Smooth muscle cell (in vitro differentiated cells): Measurements from ENCODE around the gene KNG1. TPM values are rescaled to one million over a fixed set of nuclear protein-coding genes. Genes with fewer than 3 reads are reported as not detected.

ENCODE experiments used
- DNase-seq: peaks from one replicate; lab custom pipeline; 2025; ENCODE audit not compliant: unreplicated experiment; lab: John Stamatoyannopoulos, UW
- H2AFZ ChIP-seq: fragments of 200-600 bp; sonication (generic); 2 replicates; pipeline ENCODE4 v1.6.0; 2016; ENCODE audit warnings: antibody characterized with exemption, low read depth, mild to moderate bottlenecking
- H3F3A ChIP-seq: fragments of 200-600 bp; sonication (generic); 2 replicates; pipeline ENCODE4 v1.6.0; 2017; ENCODE audit warnings: antibody characterized with exemption, low read depth
- H3K27ac ChIP-seq: fragments of 200-600 bp; sonication (generic); 2 replicates; pipeline ENCODE4 v1.5.1; 2016; ENCODE audit warnings: low read depth, mild to moderate bottlenecking
- H3K27me3 ChIP-seq: fragments of 200-600 bp; sonication (generic); 2 replicates; pipeline ENCODE4 v1.6.1; 2016; ENCODE audit warnings: low read depth, mild to moderate bottlenecking
- H3K36me3 ChIP-seq: fragments of 200-600 bp; sonication (generic); 2 replicates; pipeline ENCODE4 v1.5.1; 2016; ENCODE audit warnings: low read depth
- H3K4me1 ChIP-seq: fragments of 200-600 bp; sonication (generic); 2 replicates; pipeline ENCODE4 v1.5.1; 2016; ENCODE audit warnings: low read depth
- H3K4me2 ChIP-seq: fragments of 200-600 bp; sonication (generic); 2 replicates; pipeline ENCODE4 v1.6.0; 2016; ENCODE audit warnings: mild to moderate bottlenecking
- H3K4me3 ChIP-seq: fragments of 200-600 bp; sonication (generic); 2 replicates; pipeline ENCODE4 v1.5.1; 2016; ENCODE audit warnings: mild to moderate bottlenecking
- H3K79me2 ChIP-seq: fragments of 200-600 bp; sonication (generic); 2 replicates; pipeline ENCODE4 v1.6.0; 2016; ENCODE audit warnings: low read depth, mild to moderate bottlenecking
- H3K9ac ChIP-seq: fragments of 200-600 bp; sonication (generic); 2 replicates; pipeline ENCODE4 v1.6.0; 2016; ENCODE audit warnings: low read depth
- H3K9me3 ChIP-seq: fragments of 200-600 bp; sonication (generic); replicated peaks from 2 replicates; pipeline ENCODE4 v1.5.1; 2016; ENCODE audit warnings: low read depth
- H4K20me1 ChIP-seq: fragments of 200-600 bp; sonication (generic); 2 replicates; pipeline ENCODE4 v1.6.0; 2016; ENCODE audit warnings: low read depth
- WGBS: methylation state at CpG from one replicate; pipeline ENCODE4 v1.1.7; 2016; ENCODE audit warnings: low lambda C conversion rate; 5-methylcytosine and 5-hydroxymethylcytosine counted together
- polyA plus RNA-seq: library from polyadenylated mRNA; unstranded; fragments of >200 nt; fragmentation: Nextera tagmentation; extraction: Ambion mirVana; gene quantifications from 2 replicates; pipeline ENCODE4 v1.2.1, GENCODE V29; 2016
- total RNA-seq: library from RNA; depleted of rRNA; stranded (reverse); fragments of >200 nt; gene quantifications from 2 replicates; pipeline ENCODE4 v1.2.3, GENCODE V29; 2014
- TF ChIP-seq, protein P1 (sequence below): fragments of 200-600 bp; sonication (generic); IDR thresholded peaks from 2 replicates; pipeline ENCODE4 v1.5.1; 2017; ENCODE audit warnings: borderline replicate concordance, mild to moderate bottlenecking, antibody characterized with exemption; ENCODE audit not compliant: insufficient read depth, poor library complexity, severe bottlenecking

KNG1 gene
- total and polyA plus RNA-seq, 2 experiments from 2014 or later = not detected

DNA sequence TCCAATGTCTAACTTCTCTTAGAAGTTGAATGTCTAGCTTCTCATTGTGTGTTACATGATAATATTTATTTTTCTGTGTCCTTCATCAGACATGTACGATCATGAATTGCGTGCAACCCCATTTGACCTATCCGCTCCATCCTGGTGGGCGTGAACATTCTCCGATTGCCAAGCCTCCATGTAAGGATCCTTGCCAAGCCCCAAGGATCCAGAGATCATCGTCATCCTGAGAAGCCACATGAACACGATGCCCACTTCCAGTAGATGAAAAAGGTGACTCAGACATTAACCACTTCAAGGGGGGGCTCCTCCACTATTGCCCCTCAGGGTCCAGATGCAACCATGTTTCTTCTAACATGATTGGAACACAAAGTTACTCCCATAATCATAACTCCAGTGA lies 25.5 kb upstream of the KNG1 start:
- DNase-seq = no peak
- H3K9ac ChIP-seq = no peak overlapping the region
- H3K9me3 ChIP-seq = no peaks in the 10 kb centered on the region
- H3K27me3 ChIP-seq = peaks cover 2% of the 10 kb centered on the region
- H3K36me3 ChIP-seq = no peaks in the 10 kb centered on the region
- H3F3A ChIP-seq = no peaks in the 10 kb centered on the region
- H3K27ac ChIP-seq = no peak overlapping the region
- H3K79me2 ChIP-seq = no peaks in the 10 kb centered on the region
- no peak overlapping the region for H2AFZ ChIP-seq
- TF ChIP-seq, protein P1, sequence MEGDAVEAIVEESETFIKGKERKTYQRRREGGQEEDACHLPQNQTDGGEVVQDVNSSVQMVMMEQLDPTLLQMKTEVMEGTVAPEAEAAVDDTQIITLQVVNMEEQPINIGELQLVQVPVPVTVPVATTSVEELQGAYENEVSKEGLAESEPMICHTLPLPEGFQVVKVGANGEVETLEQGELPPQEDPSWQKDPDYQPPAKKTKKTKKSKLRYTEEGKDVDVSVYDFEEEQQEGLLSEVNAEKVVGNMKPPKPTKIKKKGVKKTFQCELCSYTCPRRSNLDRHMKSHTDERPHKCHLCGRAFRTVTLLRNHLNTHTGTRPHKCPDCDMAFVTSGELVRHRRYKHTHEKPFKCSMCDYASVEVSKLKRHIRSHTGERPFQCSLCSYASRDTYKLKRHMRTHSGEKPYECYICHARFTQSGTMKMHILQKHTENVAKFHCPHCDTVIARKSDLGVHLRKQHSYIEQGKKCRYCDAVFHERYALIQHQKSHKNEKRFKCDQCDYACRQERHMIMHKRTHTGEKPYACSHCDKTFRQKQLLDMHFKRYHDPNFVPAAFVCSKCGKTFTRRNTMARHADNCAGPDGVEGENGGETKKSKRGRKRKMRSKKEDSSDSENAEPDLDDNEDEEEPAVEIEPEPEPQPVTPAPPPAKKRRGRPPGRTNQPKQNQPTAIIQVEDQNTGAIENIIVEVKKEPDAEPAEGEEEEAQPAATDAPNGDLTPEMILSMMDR = no peak
- no peak overlapping the region for H3K4me3 ChIP-seq
- no peaks in the 10 kb centered on the region for H4K20me1 ChIP-seq
- no peaks in the 10 kb centered on the region for H3K4me1 ChIP-seq
- 97% methylated on average over 7 of the region's 7 CpGs for WGBS
- H3K4me2 ChIP-seq = no peak overlapping the region

DNA sequence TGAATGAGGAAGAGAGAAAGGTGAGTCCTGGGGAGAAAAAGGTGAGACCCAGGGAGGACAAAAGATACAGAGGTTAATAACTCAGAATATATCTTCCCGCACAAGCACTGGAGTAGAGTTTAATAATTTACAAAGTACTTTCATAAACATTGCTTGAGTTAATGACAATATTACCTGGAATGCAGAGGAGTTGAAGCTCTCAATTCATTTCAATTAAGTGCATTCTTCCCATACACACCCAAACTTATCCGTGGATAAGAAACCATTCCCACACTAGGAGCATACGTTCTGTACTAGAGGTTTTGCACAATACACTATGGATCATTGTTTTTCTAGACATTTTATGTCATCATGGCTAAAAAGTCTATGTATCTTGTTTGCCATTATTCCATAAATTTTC lies 23.3 kb upstream of the KNG1 start:
- H2AFZ ChIP-seq = no peak overlapping the region
- no peak for DNase-seq
- H4K20me1 ChIP-seq = no peaks in the 10 kb centered on the region
- H3K4me1 ChIP-seq = no peaks in the 10 kb centered on the region
- H3F3A ChIP-seq = no peaks in the 10 kb centered on the region
- H3K27ac ChIP-seq = no peak overlapping the region
- no peaks in the 10 kb centered on the region for H3K9me3 ChIP-seq
- TF ChIP-seq, protein P1 = no peak
- WGBS = 95% methylated on average over 3 of the region's 3 CpGs
- H3K79me2 ChIP-seq = no peaks in the 10 kb centered on the region
- H3K9ac ChIP-seq = no peak overlapping the region
- peaks cover 2% of the 10 kb centered on the region for H3K27me3 ChIP-seq
- H3K4me3 ChIP-seq = no peak overlapping the region
- no peak overlapping the region for H3K4me2 ChIP-seq
- no peaks in the 10 kb centered on the region for H3K36me3 ChIP-seq

DNA sequence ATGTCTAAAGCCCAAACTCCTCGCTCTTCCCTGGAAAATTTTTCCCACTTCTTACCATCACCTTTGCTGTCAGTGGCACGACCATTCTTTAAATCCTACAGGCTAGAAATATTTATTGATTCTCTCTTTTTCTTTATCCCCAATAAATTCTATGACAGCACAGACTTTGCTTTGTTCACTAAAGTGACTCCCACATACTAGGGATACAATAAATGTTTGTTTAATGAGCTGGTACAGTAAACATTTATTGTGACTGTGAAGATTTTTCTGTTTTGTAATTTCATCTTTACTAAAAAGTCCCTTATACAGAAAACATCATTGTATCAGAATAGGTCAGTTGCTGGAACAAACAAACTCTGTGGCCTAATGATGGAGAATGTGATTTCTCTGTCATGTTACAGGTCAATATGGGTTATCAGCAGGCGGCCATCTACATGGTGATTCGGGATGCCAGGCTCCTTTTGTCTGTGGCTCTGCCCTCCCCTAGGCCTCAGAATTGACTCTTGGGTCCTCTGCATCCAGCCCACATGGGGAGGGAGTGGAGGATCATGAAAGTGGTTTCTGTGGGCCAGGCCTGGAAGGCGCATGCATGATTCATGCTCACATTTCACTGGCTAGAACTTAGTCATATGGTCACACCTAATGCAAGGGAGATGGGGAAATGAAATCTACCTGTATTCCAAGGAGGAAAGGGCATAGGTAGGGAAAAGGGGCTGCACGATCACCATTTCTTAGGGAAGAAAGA lies 22.7 kb upstream of the KNG1 start:
- Histone ChIP-seq H3K79me2 (no peaks in the 10 kb centered on the region), H3K27me3 (peaks cover 2% of the 10 kb centered on the region), H3K4me1 (no peaks in the 10 kb centered on the region), H3K27ac (no peak overlapping the region), H3F3A (no peaks in the 10 kb centered on the region), H4K20me1 (no peaks in the 10 kb centered on the region), H3K9me3 (no peaks in the 10 kb centered on the region), H2AFZ (no peak overlapping the region), H3K9ac (no peak overlapping the region), H3K4me3 (no peak overlapping the region), H3K4me2 (no peak overlapping the region), H3K36me3 (no peaks in the 10 kb centered on the region)
- TF ChIP-seq, protein P1 = no peak
- 83% methylated on average over 6 of the region's 6 CpGs for WGBS
- DNase-seq = no peak

DNA sequence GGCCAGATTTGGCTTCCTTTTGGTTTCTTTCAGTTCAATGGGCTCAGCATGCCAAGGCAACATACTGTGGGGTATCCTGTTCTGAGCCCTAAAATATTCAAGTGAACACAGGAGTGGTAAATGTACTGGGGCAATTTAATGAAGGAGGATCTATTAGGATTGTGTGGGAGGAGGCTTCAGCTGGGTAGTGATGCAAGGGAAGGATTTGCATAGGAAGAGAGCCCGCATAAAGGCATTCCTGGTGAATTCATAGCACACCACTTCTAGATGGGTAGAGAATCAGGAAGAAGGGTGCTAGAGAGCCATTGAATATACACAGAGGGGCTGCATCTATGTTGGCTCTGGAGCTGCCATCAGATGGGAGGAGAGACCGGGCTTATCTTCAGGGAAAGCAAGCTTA lies 20.6 kb upstream of the KNG1 start:
- TF ChIP-seq, protein P1 = no peak
- H3K9me3 ChIP-seq = no peaks in the 10 kb centered on the region
- no peaks in the 10 kb centered on the region for H3K36me3 ChIP-seq
- no peak overlapping the region for H3K9ac ChIP-seq
- peaks cover 2% of the 10 kb centered on the region for H3K27me3 ChIP-seq
- H3K27ac ChIP-seq = no peak overlapping the region
- H3K4me1 ChIP-seq = no peaks in the 10 kb centered on the region
- no peaks in the 10 kb centered on the region for H3K79me2 ChIP-seq
- WGBS = 94% methylated on average over 2 of the region's 2 CpGs
- no peaks in the 10 kb centered on the region for H3F3A ChIP-seq
- H2AFZ ChIP-seq = no peak overlapping the region
- no peak overlapping the region for H3K4me3 ChIP-seq
- no peak for DNase-seq
- H3K4me2 ChIP-seq = no peak overlapping the region
- no peaks in the 10 kb centered on the region for H4K20me1 ChIP-seq
